A673 (cell line): ENCODE results near the gene SGCD. TPM values are rescaled to one million over a fixed set of nuclear protein-coding genes. Genes with fewer than 3 reads are reported as not detected.

Experiments
- BruUV-seq: library from RNA; stranded (reverse); fragments of 400-500 nt; replicated peaks from 2 replicates; lab custom pipeline; 2021; lab: Mats Ljungman, UMichigan
- CTCF ChIA-PET: fragments of 300-600 bp; sonication (Branson Sonifier 250); formaldehyde crosslinking; loops from one replicate; lab custom pipeline; 2022; ENCODE audit warnings: antibody characterized with exemption; lab: Charles Lee
- POLR2A ChIA-PET: fragments of 300-600 bp; sonication (Branson Sonifier 250); formaldehyde crosslinking; loops from one replicate; lab custom pipeline; 2022; ENCODE audit warnings: antibody characterized with exemption; ENCODE audit not compliant: low non-redundant PET; lab: Charles Lee
- DNase-seq: peaks from one replicate; pipeline ENCODE4 v3.0.0-alpha.2; 2015; ENCODE audit warnings: low spot score
- H3K27ac ChIP-seq: fragments of 200-600 bp; sonication (generic); 2 replicates; pipeline ENCODE4 v1.5.1; 2016; ENCODE audit warnings: mixed run types, low read depth, mild to moderate bottlenecking, mixed read lengths, antibody characterized with exemption, low read length; ENCODE audit not compliant: poor library complexity, severe bottlenecking
- H3K27me3 ChIP-seq: fragments of 200-600 bp; sonication (generic); replicated peaks from 2 replicates; pipeline ENCODE4 v1.6.1; 2017; ENCODE audit warnings: mixed run types, low read depth, mild to moderate bottlenecking, mixed read lengths, antibody characterized with exemption, low read length; ENCODE audit not compliant: insufficient read depth, poor library complexity
- H3K36me3 ChIP-seq: fragments of 200-600 bp; sonication (generic); 2 replicates; pipeline ENCODE4 v1.6.1; 2016; ENCODE audit warnings: mixed run types, mild to moderate bottlenecking, mixed read lengths, antibody characterized with exemption, low read length; ENCODE audit not compliant: insufficient read depth, poor library complexity, severe bottlenecking
- H3K4me1 ChIP-seq: fragments of 200-600 bp; sonication (generic); 2 replicates; pipeline ENCODE4 v1.6.1; 2017; ENCODE audit warnings: mixed run types, mild to moderate bottlenecking, mixed read lengths, antibody characterized with exemption, low read length; ENCODE audit not compliant: insufficient read depth, poor library complexity, severe bottlenecking
- H3K4me3 ChIP-seq: fragments of 200-600 bp; sonication (generic); 2 replicates; pipeline ENCODE4 v1.5.1; 2016; ENCODE audit warnings: low read depth, mixed run types, mild to moderate bottlenecking, mixed read lengths, low read length; ENCODE audit not compliant: poor library complexity, severe bottlenecking
- H3K9me3 ChIP-seq: fragments of 200-600 bp; sonication (generic); 2 replicates; pipeline ENCODE4 v1.6.1; 2016; ENCODE audit warnings: mixed run types, low read depth, mild to moderate bottlenecking, mixed read lengths, antibody characterized with exemption, low read length; ENCODE audit not compliant: poor library complexity, severe bottlenecking
- CTCF ChIP-seq: fragments of 300-800, 200-600 bp; sonication (generic); conservative IDR thresholded peaks from 2 replicates; pipeline ENCODE4 v1.5.1; 2017; ENCODE audit warnings: low read depth, mild to moderate bottlenecking, antibody characterized with exemption, low read length, moderate library complexity, mixed read lengths
- EZH2 ChIP-seq: fragments of 200-600 bp; sonication (generic); IDR thresholded peaks from 2 replicates; pipeline ENCODE4 v1.6.1; 2017; ENCODE audit warnings: borderline replicate concordance, low read depth, mild to moderate bottlenecking, mixed read lengths, antibody characterized with exemption, low read length; ENCODE audit not compliant: poor library complexity, severe bottlenecking
- intact Hi-C: fragments of 100-400 bp; cut with micrococcal nuclease; formaldehyde crosslinking; loops from one replicate; pipeline ENCODE4 v1.10.0; 2022; ENCODE audit not compliant: unreplicated experiment
- total RNA-seq: library from RNA; stranded (reverse); gene quantifications from 2 replicates; pipeline ENCODE4 v1.2.3, GENCODE V29; 2021

SGCD gene
- total RNA-seq, 1 experiment from 2014 or later, result 0.17 TPM

DNA sequence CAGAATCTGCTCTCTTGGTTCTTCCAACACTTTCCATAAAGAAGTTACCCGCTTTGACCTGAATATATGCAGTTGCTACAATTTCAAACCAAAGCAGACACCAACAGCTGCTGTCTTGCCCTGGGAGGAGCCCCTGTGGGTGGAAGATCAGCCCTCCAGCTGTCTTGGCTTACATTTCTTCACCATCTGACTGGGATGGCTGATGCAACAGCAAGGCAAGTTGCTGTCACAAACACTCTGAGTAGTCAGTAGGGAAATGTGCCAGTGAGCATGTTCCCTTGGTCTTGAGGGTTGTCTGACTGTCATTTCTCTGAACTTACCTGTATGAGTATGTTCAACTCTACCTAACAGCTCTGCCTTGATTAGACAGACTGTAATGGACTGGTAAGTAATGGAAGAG, 152.9 kb downstream of the SGCD start:
- Histone ChIP-seq H3K9me3 (no peaks in the 10 kb centered on the region), H3K27ac (no peak overlapping the region), H3K4me3 (no peak overlapping the region), H3K36me3 (no peaks in the 10 kb centered on the region), H3K4me1 (no peaks in the 10 kb centered on the region), H3K27me3 (no peaks in the 10 kb centered on the region)
- ChIA-PET POLR2A (no interaction called here), CTCF (no interaction called here)
- intact Hi-C loops, result no loop called here
- DNase-seq, result no peak
- TF ChIP-seq EZH2 (no peak), CTCF (no peak)
- no TSS peak for BruUV-seq

DNA sequence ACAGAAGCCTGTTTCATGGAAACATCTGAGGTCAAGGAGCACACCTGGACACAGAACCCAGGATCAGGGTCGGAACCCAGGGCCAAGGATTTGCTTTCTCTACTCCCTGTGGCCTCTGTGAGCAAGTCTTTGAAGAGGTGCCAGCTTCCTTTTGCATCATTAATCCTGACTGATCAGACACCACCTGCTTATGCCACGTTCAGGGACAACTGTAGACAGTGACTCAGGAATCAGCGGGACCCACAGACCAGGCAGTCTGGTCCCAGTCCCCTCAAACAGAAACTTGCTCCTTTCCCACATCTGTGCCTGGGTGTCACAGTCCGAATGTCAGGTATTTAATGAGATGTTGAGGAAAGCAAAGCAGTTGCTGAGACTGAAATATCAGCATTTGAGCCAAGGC, 154.8 kb downstream of the SGCD start:
- intact Hi-C loops, result no loop called here
- Histone ChIP-seq H3K27ac (no peak overlapping the region), H3K4me3 (no peak overlapping the region), H3K36me3 (no peaks in the 10 kb centered on the region), H3K27me3 (no peaks in the 10 kb centered on the region), H3K9me3 (no peaks in the 10 kb centered on the region), H3K4me1 (no peaks in the 10 kb centered on the region)
- no peak for DNase-seq
- ChIA-PET POLR2A (no interaction called here), CTCF (no interaction called here)
- no TSS peak for BruUV-seq
- TF ChIP-seq EZH2 (no peak), CTCF (no peak)

DNA sequence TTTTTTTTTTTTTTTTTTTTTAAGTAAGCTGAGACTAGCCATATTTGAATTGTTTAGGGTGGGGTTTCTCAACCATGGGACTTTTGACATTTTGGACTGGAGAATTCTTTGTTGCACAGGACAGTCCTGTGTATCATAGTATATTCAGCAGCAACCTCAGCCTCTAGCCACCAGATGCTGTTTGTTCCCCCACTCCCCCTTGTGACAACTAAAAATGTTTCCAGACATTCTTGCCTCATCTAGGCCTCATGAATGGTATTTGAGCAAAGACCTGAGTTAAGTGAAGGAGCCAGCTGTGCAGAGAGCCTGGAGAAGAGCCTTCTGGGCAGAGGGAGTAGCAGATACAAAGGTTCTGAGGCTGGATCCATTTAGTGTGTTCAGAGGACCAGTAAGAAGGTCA, 155.9 kb downstream of the SGCD start:
- intact Hi-C loops, result no loop called here
- Histone ChIP-seq H3K4me3 (no peak overlapping the region), H3K9me3 (no peaks in the 10 kb centered on the region), H3K4me1 (no peaks in the 10 kb centered on the region), H3K27me3 (no peaks in the 10 kb centered on the region), H3K27ac (no peak overlapping the region), H3K36me3 (no peaks in the 10 kb centered on the region)
- CTCF ChIA-PET, result no interaction called here
- no TSS peak for BruUV-seq
- no peak for DNase-seq
- no peak for TF ChIP-seq EZH2
- TF ChIP-seq CTCF, result no peak
- POLR2A ChIA-PET, result interaction anchor here (0.6 kb wide), 1 partner anchor 519 kb away, joined by 3 read pairs; no protein-coding TSS in a partner anchor
